Heart right ventricle (tissue), 16 donors: Measurements from ENCODE around the gene AIF1L. TPM values are rescaled to one million over a fixed set of nuclear protein-coding genes. Genes with fewer than 3 reads are reported as not detected.

Experiments used
- ATAC-seq, 8 donors: fragments of 200-7000 bp; cut with Tn5 transposase; one replicate each; pipeline ENCODE4 v1.9.1; 2020; ENCODE audit warnings: mild to moderate bottlenecking in 8 of 8, moderate library complexity in 8 of 8, moderate number of reproducible peaks in 1 of 8
- DNase-seq, 2 donors: peaks; one replicate each; pipeline ENCODE4 v3.0.0-alpha.2; 2020
- H3K27ac ChIP-seq, 10 donors: fragments of 200-600 bp; sonication (generic) in 2 of 10; one replicate each; pipeline versions ENCODE4 v1.5.0 to v1.8.0; 2020 to 2022; ENCODE audit warnings: mild to moderate bottlenecking in 3 of 10
- H3K27me3 ChIP-seq, 7 donors: fragments of 200-600 bp; one replicate each; pipeline ENCODE4 v1.8.0; 2021 to 2022; ENCODE audit warnings: mild to moderate bottlenecking in 2 of 7
- H3K36me3 ChIP-seq, 9 donors: fragments of 200-600 bp; sonication (generic) in 1 of 9; one replicate each; pipeline versions ENCODE4 v1.5.0 to v1.8.0; 2020 to 2022; ENCODE audit warnings: mild to moderate bottlenecking in 2 of 9
- H3K4me1 ChIP-seq, 9 donors: fragments of 200-600 bp; sonication (generic) in 1 of 9; one replicate each; pipeline versions ENCODE4 v1.5.0 to v1.8.0; 2020 to 2022; ENCODE audit warnings: mild to moderate bottlenecking in 4 of 9
- H3K4me3 ChIP-seq, 10 donors: fragments of 200-600 bp; sonication (generic) in 2 of 10; one replicate each; pipeline versions ENCODE4 v1.5.0 to v1.8.0; 2020 to 2022; ENCODE audit warnings: mild to moderate bottlenecking in 7 of 10, moderate library complexity in 2 of 10
- H3K9me3 ChIP-seq, 11 donors: fragments of 200-600 bp in 10 of 11; sonication (generic) in 2 of 11; one replicate each; pipeline versions ENCODE4 v1.5.0 to v1.8.0; 2013 to 2022; ENCODE audit warnings: mild to moderate bottlenecking in 2 of 11, control low read depth in 1 of 11, moderate library complexity in 1 of 11
- CTCF ChIP-seq, 9 donors: fragments of 200-600 bp; sonication (generic) in 2 of 9; IDR thresholded peaks; one replicate each; pipeline versions ENCODE4 v1.5.0 to v1.8.0; 2021 to 2022; ENCODE audit warnings: antibody characterized with exemption in 9 of 9, mild to moderate bottlenecking in 5 of 9, moderate library complexity in 1 of 9
- WGBS, 2 donors: extraction: QIAGEN DNeasy Blood & Tissue Kit; methylation state at CpG; one replicate each; pipeline ENCODE4 v1.1.7; 2013; ENCODE audit warnings: inconsistent platforms in 1 of 2; 5-methylcytosine and 5-hydroxymethylcytosine counted together
- intact Hi-C, 10 donors: fragments of 100-400 bp; cut with DNase I; formaldehyde crosslinking; loops; one replicate each; pipeline versions ENCODE4 v1.11.1 to v1.14.2; 2022
- polyA plus RNA-seq, 2 donors: library from polyadenylated mRNA; stranded (reverse); fragments of 200-250 nt; gene quantifications; one replicate each; pipeline ENCODE4 v1.2.3, GENCODE V29; 2013
- total RNA-seq, 10 donors: library from RNA; stranded (reverse); fragmentation: NEBNext Ultra II Directional in 3 of 10; extraction: Animal tissue kit (Norgen Biotek cat#: 25700) in 3 of 10; gene quantifications; one replicate each; pipeline versions ENCODE4 v1.2.1 to v1.2.4, GENCODE V29; 2021 to 2023
- donor health status: Arrhythmogenic right ventricular cardiomyopathy.
- donor health status: ischemic (EF 13 %, LVEDD 7.1; RV severe dilation, severe dysfunction).
- donor health status: healthy with polysubstance abuse.
- donor health status: DM: no; HTN: yes; CAD: no.
- donor health status: DM: no; HTN: no; CAD: no.
- donor health status: ischemic (EF 25% LVEDD 6.9; RV normal size, moderate dysfunction).
- donor health status: ischemic (EF 25% LVEDD 5.7; RV mildly dilated, moderate dysfunction).
- donor health status: healthy.
- donor health status: DM: yes; HTN: yes; CAD: no.
- donor health status: Ischemic cardiomyopathy.
- donor health status: ischemic (EF 35%, LVEDD 5.7; RV mildly dilated, moderate dysfunction).
- donor health status: nonischemic (EF 11% LVEDD 7.7; RV severe dilation, severe dysfunction).
- donor health status: DM: yes; HTN: yes; CAD: no.
- donor health status: PGD.
- donor health status: ischemic (EF 29% LVEDD 5.4; RV normal size, mild dysfunction).
- donor health status: nonischemic (EF 23%, LVEDD 6.1; RV moderate dilation, normal function).

The AIF1L gene
- total and polyA plus RNA-seq, 12 donors: 9.6 to 93.2 (median 15.4) TPM

DNA sequence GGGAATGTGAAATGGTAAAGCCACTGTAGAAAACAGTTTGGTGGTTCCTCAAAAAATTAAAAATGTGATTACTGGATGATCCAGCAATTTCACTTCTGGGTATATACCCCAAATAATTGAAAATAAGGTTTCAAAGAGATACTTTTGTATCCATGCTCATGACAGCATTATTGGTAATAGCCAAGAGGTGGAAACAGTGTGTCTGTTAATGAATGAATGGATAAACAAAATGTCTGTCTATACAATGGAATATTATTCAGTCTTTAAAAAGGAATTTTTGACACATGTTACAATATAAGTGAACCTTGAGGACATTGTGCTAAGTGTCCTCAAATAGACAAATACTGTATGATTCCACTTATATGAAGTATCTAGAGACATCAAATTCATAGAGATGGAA lies 69.2 kb downstream of the AIF1L start:
- intact Hi-C loops: no loop called here
- peaks cover 0 to 97% (median 35%) of the 10 kb centered on the region in 9 donors for H3K36me3 ChIP-seq

GRCh38 chr9:131167146-131167692 lies 70.9 kb downstream of the AIF1L start:
- no peak overlapping the region for H3K27ac ChIP-seq
- WGBS, 2 donors: 40 to 41% methylated on average over 6 of the region's 6 CpGs
- peaks cover 0 to 12% (median 0%) of the 10 kb centered on the region in 9 donors for H3K4me1 ChIP-seq
- peaks cover 0 to 92% (median 23%) of the 10 kb centered on the region in 9 donors for H3K36me3 ChIP-seq
- TF ChIP-seq CTCF (IDR thresholded peaks at IDR 0.05): no peak
- intact Hi-C loops: no loop called here
- ATAC-seq (peak in 2 of 8 donors; percentile 55 to 58), DNase-seq (no peak)
- H3K9me3 ChIP-seq: no peaks in the 10 kb centered on the region
- H3K27me3 ChIP-seq: no peaks in the 10 kb centered on the region
- H3K4me3 ChIP-seq: no peak overlapping the region

More for the DNA sequence above, 69.2 kb downstream of the AIF1L start:
- Histone ChIP-seq H3K9me3 (no peaks in the 10 kb centered on the region), H3K4me3 (no peak overlapping the region), H3K4me1 (peaks cover 0 to 12% (median 0%) of the 10 kb centered on the region in 9 donors), H3K27me3 (no peaks in the 10 kb centered on the region), H3K27ac (no peak overlapping the region)
- DNase-seq: no peak
- no peak for ATAC-seq
- no peak for TF ChIP-seq CTCF (IDR thresholded peaks at IDR 0.05)

DNA sequence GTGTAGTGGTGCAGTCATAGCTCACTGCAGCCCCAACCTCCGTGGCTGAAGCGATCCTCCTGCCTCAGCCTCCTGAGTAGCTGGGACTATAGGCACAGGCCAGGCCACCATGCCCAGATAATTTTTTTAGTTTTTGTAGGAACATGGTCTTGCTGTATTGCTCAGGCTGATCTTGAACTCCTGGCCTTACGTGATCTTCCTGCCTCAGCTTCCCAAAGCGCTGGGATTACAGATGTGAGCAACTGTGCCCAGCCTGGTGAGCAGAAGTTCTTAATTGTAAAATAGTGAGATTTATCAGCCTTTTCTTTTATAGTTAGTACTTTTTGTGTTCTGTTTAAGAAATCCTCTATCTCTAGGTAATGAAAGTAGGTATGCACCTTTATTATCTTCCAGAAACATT lies 71.6 kb downstream of the AIF1L start:
- WGBS, 2 donors: 85 to 94% methylated on average over 4 of the region's 4 CpGs
- Histone ChIP-seq H3K27ac (no peak overlapping the region), H3K4me3 (no peak overlapping the region), H3K36me3 (peaks cover 0 to 85% (median 19%) of the 10 kb centered on the region in 9 donors), H3K27me3 (no peaks in the 10 kb centered on the region), H3K4me1 (peaks cover 0 to 12% (median 0%) of the 10 kb centered on the region in 9 donors), H3K9me3 (no peaks in the 10 kb centered on the region)
- intact Hi-C loops: no loop called here
- no peak for TF ChIP-seq CTCF (IDR thresholded peaks at IDR 0.05)
- DNase-seq (no peak), ATAC-seq (no peak)

- intact Hi-C loops: no loop called here
- 93% methylated on average over 7 of the region's 7 CpGs for WGBS, 2 donors
- no peak for TF ChIP-seq CTCF (IDR thresholded peaks at IDR 0.05)
- ATAC-seq (no peak), DNase-seq (no peak)
- H3K27ac ChIP-seq: no peak overlapping the region
- H3K36me3 ChIP-seq: peaks cover 0 to 81% (median 12%) of the 10 kb centered on the region in 9 donors
- no peaks in the 10 kb centered on the region for H3K27me3 ChIP-seq
- no peaks in the 10 kb centered on the region for H3K9me3 ChIP-seq
- no peak overlapping the region for H3K4me3 ChIP-seq
- H3K4me1 ChIP-seq: peaks cover 0 to 12% (median 0%) of the 10 kb centered on the region in 9 donors
These were observed 73.4 kb downstream of the AIF1L start for GRCh38 chr9:131169563-131170240.

Other genes with a start within 250 kb of the AIF1L start
- gene QRFP, start 199.7 kb upstream of the AIF1L start, total RNA-seq: not detected
- under 1 TPM in 1 of 2 donors, not detected in 1; 0.06 TPM for gene QRFP, start 199.7 kb upstream of the AIF1L start, polyA plus RNA-seq
- gene FIBCD1, start 157.3 kb upstream of the AIF1L start, total RNA-seq: 1 to 10 TPM in 4 of 10 donors, under 1 TPM in 6; 0.16 to 5.8 (median 0.74) TPM
- gene FIBCD1, start 157.3 kb upstream of the AIF1L start, polyA plus RNA-seq: 1 to 10 TPM; 2.0 to 3.9 TPM
- gene LAMC3, start 87.4 kb upstream of the AIF1L start, total RNA-seq: 1 to 10 TPM in 2 of 10 donors, under 1 TPM in 7, not detected in 1; 0.11 to 5.4 (median 0.30) TPM
- under 1 TPM; 0.07 to 0.67 TPM for gene LAMC3, start 87.4 kb upstream of the AIF1L start, polyA plus RNA-seq
- gene NUP214, start 29.1 kb downstream of the AIF1L start, total RNA-seq: 10 to 100 TPM; 17.8 to 27.1 (median 23.6) TPM
- 10 to 100 TPM; 13.8 to 21.5 TPM for gene NUP214, start 29.1 kb downstream of the AIF1L start, polyA plus RNA-seq
- gene FAM78A, start 180.0 kb downstream of the AIF1L start, total RNA-seq: 10 to 100 TPM; 21.0 to 53.1 (median 32.3) TPM
- 10 to 100 TPM in 1 of 2 donors, 1 to 10 TPM in 1; 7.0 to 27.3 TPM for gene FAM78A, start 180.0 kb downstream of the AIF1L start, polyA plus RNA-seq
- gene PLPP7, start 193.2 kb downstream of the AIF1L start, total RNA-seq: 100 to 1,000 TPM in 5 of 10 donors, 10 to 100 TPM in 5; 76.1 to 140 (median 102) TPM
- gene PLPP7, start 193.2 kb downstream of the AIF1L start, polyA plus RNA-seq: 100 to 1,000 TPM in 1 of 2 donors, 10 to 100 TPM in 1; 42.6 to 129 TPM